Left cardiac atrium (tissue), 4 donors: ENCODE measurements around the gene MUC5AC. TPM values are rescaled to one million over a fixed set of nuclear protein-coding genes. Genes with fewer than 3 reads are reported as not detected.
"Not testable (repeated sequence)": the region's sequence is repeated elsewhere in the genome, so short reads cannot be mapped to it uniquely, and the experiment has no call there.

Source experiments
- ATAC-seq, 2 donors: fragments of 200-7000 bp; cut with Tn5 transposase; one replicate each; pipeline ENCODE4 v1.9.1; 2020; ENCODE audit warnings: mild to moderate bottlenecking in 2 of 2, moderate library complexity in 2 of 2
- DNase-seq: peaks from one replicate; pipeline ENCODE4 v3.0.0-alpha.2; 2020
- intact Hi-C, 2 donors: fragments of 100-400 bp; cut with DNase I; formaldehyde crosslinking; loops; one replicate each; pipeline versions ENCODE4 v1.14.1 to v1.15.1; 2022 to 2023
- total RNA-seq, 2 donors: library from RNA; stranded (reverse); fragmentation: NEBNext Ultra II Directional; extraction: Animal tissue kit (Norgen Biotek cat#: 25700); gene quantifications; one replicate each; pipeline ENCODE4 v1.2.1, GENCODE V29; 2021
- donor health status: DM: no; HTN: yes; CAD: no.
- donor health status: DM: no; HTN: yes; CAD: no; lungs with severe emphysema.
- donor health status: DM: yes; HTN: yes; CAD: no.
- donor health status: Dilated cardiomyopathy.

The MUC5AC gene
- total RNA-seq, 2 donors from 2014 or later, result not detected

GRCh38 chr11:1172729-1173117, 15.0 kb downstream of the MUC5AC start:
- ATAC-seq (no peak), DNase-seq (no peak)
- intact Hi-C loops, result no loop called here

DNA sequence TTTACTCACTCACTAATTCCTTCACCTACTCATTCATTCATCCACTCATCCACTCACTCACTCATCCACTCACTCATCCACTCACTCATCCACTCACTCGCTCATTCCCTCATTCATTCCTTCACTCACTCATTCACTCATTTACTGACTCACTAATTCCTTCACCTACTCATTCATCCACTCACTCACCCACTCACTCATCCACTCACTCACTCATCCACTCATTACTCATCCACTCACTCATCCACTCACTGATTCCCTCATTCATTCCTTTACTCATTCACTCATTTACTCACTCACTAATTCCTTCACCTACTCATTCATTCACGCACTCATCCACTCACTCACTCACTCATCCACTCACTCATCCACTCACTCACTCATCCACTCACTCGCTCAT, 15.6 kb downstream of the MUC5AC start:
- intact Hi-C loops, DNase-seq, ATAC-seq: not testable (repeated sequence)

GRCh38 chr11:1174441-1175370, 17.0 kb downstream of the MUC5AC start:
- ATAC-seq (no peak), DNase-seq (peak; percentile 12)
- intact Hi-C loops, result no loop called here

DNA sequence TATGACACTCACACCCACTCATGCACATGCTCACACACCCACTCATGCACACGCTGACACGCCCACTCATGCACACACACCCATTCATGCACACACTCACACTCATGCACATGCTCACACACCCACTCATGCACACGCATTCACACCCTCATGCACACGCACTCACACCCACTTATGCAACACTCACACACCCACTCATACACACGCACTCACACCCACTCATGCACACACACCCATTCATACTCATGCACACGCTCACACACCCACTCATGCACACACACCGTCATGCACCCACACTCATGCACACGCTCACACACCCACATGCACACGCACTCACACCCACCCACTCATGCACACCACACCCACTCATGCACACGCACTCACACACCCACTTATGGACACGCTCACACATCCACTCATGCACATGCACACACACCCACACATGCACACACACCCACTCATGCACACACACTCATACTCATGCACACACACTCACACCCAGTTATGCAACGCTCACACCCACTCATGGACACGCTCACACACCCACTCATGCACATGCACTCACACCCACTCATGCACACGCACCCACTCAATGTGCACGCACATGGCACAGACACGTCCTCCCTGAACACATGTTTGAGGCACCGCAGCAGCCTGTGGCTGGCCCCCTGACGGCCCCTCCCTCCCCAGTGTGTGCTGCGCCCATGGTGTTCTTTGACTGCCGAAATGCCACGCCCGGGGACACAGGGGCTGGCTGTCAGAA, 17.9 kb downstream of the MUC5AC start:
- intact Hi-C loops, result no loop called here
- no peak for DNase-seq
- no peak for ATAC-seq

DNA sequence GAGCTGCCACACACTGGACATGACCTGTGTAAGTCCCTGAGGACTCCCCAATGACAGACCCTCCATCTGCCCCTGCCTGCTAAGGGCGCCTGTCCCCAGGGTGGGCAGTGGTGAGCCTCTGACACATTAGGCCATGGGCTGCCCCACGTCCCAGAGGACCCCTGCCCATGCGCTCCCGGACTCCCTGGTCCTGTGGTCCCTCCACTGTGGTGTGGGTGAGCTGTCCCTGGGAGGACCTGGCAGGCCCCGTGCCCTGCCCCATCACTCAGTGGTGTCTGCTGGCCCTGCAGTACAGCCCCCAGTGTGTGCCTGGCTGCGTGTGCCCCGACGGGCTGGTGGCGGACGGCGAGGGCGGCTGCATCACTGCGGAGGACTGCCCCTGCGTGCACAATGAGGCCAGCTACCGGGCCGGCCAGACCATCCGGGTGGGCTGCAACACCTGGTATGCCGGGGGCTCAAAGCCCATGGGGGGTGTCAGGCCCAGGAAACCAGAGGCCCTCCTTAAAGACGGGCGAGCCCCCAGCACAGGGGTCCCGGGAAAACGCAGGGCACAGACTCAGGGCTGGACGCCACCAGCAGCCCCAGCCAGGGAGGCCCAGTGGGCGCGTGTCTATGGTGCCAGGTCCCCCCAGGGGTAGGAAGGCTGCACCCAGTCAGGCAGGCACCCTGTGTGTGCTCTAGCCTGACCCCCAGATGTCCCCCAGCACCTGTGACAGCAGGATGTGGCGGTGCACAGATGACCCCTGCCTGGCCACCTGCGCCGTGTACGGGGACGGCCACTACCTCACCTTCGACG, 18.7 kb downstream of the MUC5AC start:
- peak; percentile 16 for DNase-seq
- no peak for ATAC-seq
- intact Hi-C loops, result no loop called here

GRCh38 chr11:1177020-1177770, 19.4 kb downstream of the MUC5AC start:
- ATAC-seq (no peak), DNase-seq (no peak)
- intact Hi-C loops, result no loop called here

- no peak for ATAC-seq
- no peak for DNase-seq
- intact Hi-C loops, result no loop called here
Measured at GRCh38 chr11:1177771-1178090, 20.0 kb downstream of the MUC5AC start.

GRCh38 chr11:1178201-1178885, 20.6 kb downstream of the MUC5AC start:
- ATAC-seq (no peak), DNase-seq (peak; percentile 18)
- intact Hi-C loops, result no loop called here

- intact Hi-C loops, result no loop called here
- peak; percentile 16 for DNase-seq
- no peak for ATAC-seq
Measured at GRCh38 chr11:1178906-1179305, 21.2 kb downstream of the MUC5AC start.

DNA sequence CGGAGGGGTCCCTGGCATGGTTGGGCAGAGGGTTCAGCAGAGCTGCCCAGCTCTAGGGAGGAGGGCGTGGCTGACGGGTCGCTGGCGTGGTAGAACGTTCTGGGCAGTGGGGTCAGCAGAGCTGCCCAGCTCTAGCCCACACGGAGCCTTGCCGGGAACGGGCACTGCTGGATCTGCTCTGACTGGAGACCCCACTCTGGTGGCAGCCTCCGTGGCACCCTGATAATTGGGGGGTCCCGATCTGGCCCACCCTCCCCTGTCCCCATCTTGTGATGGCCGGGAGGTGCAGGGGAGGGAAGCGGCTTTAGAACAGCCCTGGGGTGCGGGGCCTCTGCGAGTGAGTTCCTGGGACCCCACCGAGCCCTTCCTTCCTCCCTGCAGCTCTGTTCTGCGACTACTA, 21.9 kb downstream of the MUC5AC start:
- intact Hi-C loops, result no loop called here
- DNase-seq, result no peak
- ATAC-seq, result no peak

GRCh38 chr11:1180171-1180570, 22.4 kb downstream of the MUC5AC start:
- DNase-seq (no peak), ATAC-seq (no peak)
- intact Hi-C loops, result no loop called here

DNA sequence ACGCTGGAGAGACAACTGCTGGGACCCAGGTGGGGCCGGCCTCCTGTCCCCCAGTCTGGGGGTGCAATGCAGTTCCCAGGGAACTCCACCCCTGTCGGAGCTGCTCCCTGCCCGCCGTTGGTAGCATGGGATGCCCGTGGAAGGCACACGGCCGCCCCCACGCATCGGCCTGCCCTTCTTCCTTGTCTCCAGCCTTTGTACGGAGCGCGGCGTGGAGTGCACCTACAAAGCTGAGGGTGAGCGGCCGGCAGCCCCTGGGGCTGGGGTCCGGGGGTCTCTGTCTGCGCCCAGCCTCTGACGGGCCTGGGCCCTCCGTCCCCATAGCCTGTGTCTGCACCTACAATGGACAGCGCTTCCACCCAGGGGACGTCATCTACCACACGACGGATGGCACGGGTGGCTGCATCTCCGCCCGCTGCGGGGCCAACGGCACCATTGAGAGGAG, 23.2 kb downstream of the MUC5AC start:
- DNase-seq, result peak; percentile 15
- ATAC-seq, result no peak
- intact Hi-C loops, result no loop called here

DNA sequence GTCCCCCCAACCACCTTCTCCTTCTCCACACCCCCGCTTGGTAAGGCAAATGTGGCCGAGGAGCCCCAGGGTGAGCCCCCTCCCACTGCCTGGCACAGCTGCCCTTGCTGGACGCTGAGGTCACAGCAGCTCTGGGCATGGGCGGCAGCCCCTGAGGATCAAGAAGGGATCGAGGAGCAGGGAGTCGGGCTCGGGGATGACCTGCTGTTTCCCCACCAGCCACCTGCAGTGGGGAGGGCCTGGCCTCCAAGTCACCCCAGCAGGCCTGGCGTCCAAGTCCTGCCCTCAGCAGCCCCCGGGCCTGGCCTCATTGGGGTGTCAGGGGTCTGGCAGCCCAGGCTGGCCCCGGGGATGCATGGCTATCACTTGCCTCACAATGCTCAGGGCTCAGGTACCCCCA, 23.7 kb downstream of the MUC5AC start:
- intact Hi-C loops, result no loop called here

DNA sequence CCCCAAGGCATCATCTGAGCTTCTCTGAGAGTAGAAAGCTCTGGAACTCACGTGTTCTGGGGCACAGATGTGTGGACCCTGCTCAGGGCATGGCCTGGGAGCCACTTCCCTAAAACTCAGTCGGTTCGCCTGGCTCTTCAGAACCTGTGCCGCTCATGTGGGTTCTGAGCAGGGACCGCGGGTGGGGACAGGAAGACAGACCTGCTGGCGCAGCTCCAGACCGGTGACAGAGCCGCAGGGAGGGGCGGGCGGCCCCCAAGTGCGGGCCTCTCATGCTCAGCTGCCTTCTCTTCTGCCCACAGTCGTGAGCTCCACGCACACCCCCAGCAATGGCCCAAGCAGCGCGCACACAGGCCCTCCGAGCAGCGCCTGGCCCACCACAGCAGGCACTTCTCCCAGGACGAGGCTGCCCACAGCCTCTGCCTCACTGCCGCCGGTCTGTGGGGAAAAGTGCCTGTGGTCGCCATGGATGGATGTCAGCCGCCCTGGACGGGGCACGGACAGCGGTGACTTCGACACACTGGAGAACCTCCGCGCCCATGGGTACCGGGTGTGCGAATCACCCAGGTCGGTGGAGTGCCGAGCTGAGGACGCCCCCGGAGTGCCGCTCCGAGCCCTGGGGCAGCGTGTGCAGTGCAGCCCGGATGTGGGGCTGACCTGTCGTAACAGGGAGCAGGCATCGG, 24.2 kb downstream of the MUC5AC start:
- DNase-seq (peak; percentile 10), ATAC-seq (no peak)
- intact Hi-C loops, result no loop called here

More for the DNA sequence above, 23.7 kb downstream of the MUC5AC start:
- ATAC-seq (no peak), DNase-seq (peak; percentile 16)

DNA sequence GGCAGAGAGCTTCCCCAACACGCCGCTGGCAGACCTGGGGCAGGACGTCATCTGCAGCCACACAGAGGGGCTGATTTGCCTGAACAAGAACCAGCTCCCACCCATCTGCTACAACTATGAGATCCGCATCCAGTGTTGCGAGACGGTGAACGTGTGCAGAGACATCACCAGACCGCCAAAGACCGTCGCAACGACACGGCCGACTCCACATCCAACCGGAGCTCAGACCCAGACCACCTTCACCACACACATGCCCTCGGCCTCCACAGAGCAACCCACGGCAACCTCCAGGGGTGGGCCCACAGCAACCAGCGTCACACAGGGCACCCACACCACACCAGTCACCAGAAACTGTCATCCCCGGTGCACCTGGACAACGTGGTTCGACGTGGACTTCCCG, 26.4 kb downstream of the MUC5AC start:
- ATAC-seq, intact Hi-C loops: not testable (repeated sequence)

DNA sequence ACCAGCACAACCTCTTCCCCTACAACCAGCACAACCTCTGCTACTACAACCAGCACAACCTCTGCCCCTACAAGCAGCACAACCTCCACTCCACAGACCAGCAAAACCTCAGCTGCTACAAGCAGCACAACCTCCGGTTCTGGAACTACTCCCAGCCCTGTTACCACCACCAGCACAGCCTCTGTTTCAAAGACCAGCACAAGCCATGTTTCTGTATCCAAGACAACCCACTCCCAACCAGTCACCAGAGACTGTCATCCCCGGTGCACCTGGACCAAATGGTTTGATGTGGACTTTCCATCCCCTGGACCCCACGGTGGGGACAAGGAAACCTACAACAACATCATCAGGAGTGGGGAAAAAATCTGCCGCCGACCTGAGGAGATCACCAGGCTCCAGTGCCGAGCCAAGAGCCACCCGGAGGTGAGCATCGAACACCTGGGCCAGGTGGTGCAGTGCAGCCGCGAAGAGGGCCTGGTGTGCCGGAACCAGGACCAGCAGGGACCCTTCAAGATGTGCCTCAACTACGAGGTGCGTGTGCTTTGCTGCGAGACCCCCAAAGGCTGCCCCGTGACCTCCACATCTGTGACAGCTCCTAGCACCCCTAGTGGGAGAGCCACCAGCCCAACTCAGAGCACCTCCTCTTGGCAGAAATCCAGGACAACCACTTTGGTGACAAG, 30.8 kb downstream of the MUC5AC start:
- DNase-seq, ATAC-seq, intact Hi-C loops: not testable (repeated sequence)

More for the DNA sequence above, 26.4 kb downstream of the MUC5AC start:
- not testable (repeated sequence) for DNase-seq

GRCh38 chr11:1189816-1190215, 32.1 kb downstream of the MUC5AC start:
- intact Hi-C loops, DNase-seq, ATAC-seq: not testable (repeated sequence)
